CD14-positive monocyte (primary cell): ENCODE data around the gene USP24. TPM values are rescaled to one million over a fixed set of nuclear protein-coding genes. Genes with fewer than 3 reads are reported as not detected.

ENCODE experiments used
- DNase-seq, 3 donors: peaks; one replicate each; pipeline ENCODE4 v3.0.0-alpha.2; 2011 to 2022
- H2AFZ ChIP-seq: 2 replicates; pipeline ENCODE4 v1.6.0; 2012; ENCODE audit warnings: mild to moderate bottlenecking, low read depth, low read length, inconsistent platforms; ENCODE audit not compliant: insufficient read depth, poor library complexity, severe bottlenecking
- H3K27ac ChIP-seq, 2 donors: 1 replicate in 1 of 2; 2 replicates in 1 of 2; pipeline ENCODE4 v1.5.1; 2012 to 2013; ENCODE audit warnings: low read length in 2 of 2, control low read depth in 1 of 2, inconsistent platforms in 1 of 2, low read depth in 1 of 2, mild to moderate bottlenecking in 1 of 2
- H3K27me3 ChIP-seq, 2 donors: one replicate each; pipeline versions ENCODE4 v1.6.0 to v1.6.1; 2011 to 2013; ENCODE audit warnings: low read length in 2 of 2; ENCODE audit not compliant: control insufficient read depth in 2 of 2, insufficient read depth in 2 of 2
- H3K36me3 ChIP-seq, 2 donors: replicated peaks in 1 of 2; 1 replicate in 1 of 2; 2 replicates in 1 of 2; pipeline versions ENCODE4 v1.5.1 to v1.6.1; 2012 to 2013; ENCODE audit warnings: low read length in 2 of 2, control low read depth in 1 of 2, inconsistent platforms in 1 of 2, mild to moderate bottlenecking in 1 of 2; ENCODE audit not compliant: insufficient read depth in 2 of 2, control insufficient read depth in 1 of 2
- H3K4me1 ChIP-seq, 2 donors: 1 replicate in 1 of 2; 2 replicates in 1 of 2; pipeline versions ENCODE4 v1.5.1 to v1.6.1; 2012 to 2013; ENCODE audit warnings: low read length in 2 of 2, control low read depth in 1 of 2, inconsistent platforms in 1 of 2, mild to moderate bottlenecking in 1 of 2, moderate library complexity in 1 of 2; ENCODE audit not compliant: insufficient read depth in 2 of 2, control insufficient read depth in 1 of 2
- H3K4me2 ChIP-seq: replicated peaks from 2 replicates; pipeline ENCODE3; 2012; ENCODE audit warnings: low read length, moderate library complexity, mild to moderate bottlenecking; ENCODE audit not compliant: poor library complexity, severe bottlenecking; ENCODE audit errors: extremely low read depth
- H3K4me3 ChIP-seq, 3 experiments: fragments of 200-600 bp in 1 of 3; sonication (generic) in 1 of 3; replicated peaks in 1 of 3; 1 replicate in 2 of 3; 2 replicates in 1 of 3; pipeline ENCODE4 v1.5.1; 2011 to 2013; ENCODE audit warnings: low read length in 3 of 3, mild to moderate bottlenecking in 3 of 3, control low read depth in 2 of 3, low read depth in 2 of 3, inconsistent platforms in 1 of 3, moderate library complexity in 1 of 3
- H3K79me2 ChIP-seq: 2 replicates; pipeline ENCODE4 v1.6.0; 2012; ENCODE audit warnings: mild to moderate bottlenecking, control low read depth, inconsistent platforms, low read length, moderate library complexity; ENCODE audit not compliant: insufficient read depth
- H3K9ac ChIP-seq: 2 replicates; pipeline ENCODE4 v1.6.0; 2017; ENCODE audit warnings: low read length, mild to moderate bottlenecking; ENCODE audit not compliant: insufficient read depth, poor library complexity, severe bottlenecking
- H3K9me3 ChIP-seq, 2 donors: replicated peaks in 1 of 2; 1 replicate in 1 of 2; 2 replicates in 1 of 2; pipeline versions ENCODE4 v1.5.1 to v1.6.1; 2012 to 2013; ENCODE audit warnings: low read length in 2 of 2, control low read depth in 1 of 2; ENCODE audit not compliant: control insufficient read depth in 1 of 2, insufficient read depth in 1 of 2
- H4K20me1 ChIP-seq: 2 replicates; pipeline ENCODE4 v1.6.0; 2012; ENCODE audit warnings: mild to moderate bottlenecking, low read length, control low read depth, moderate library complexity; ENCODE audit not compliant: insufficient read depth
- H3K27ac Mint-ChIP-seq, 7 donors: one replicate each; pipeline ENCODE4 v1.8.0; 2020; ENCODE audit warnings: mild to moderate bottlenecking in 7 of 7, mixed read lengths in 7 of 7, moderate library complexity in 6 of 7, inconsistent platforms in 2 of 7
- H3K27me3 Mint-ChIP-seq, 3 donors: one replicate each; pipeline ENCODE4 v1.8.0; 2021 to 2022; ENCODE audit warnings: low read depth in 3 of 3, mild to moderate bottlenecking in 3 of 3, mixed read lengths in 3 of 3, moderate library complexity in 3 of 3, inconsistent platforms in 1 of 3
- H3K36me3 Mint-ChIP-seq, 2 donors: one replicate each; pipeline ENCODE4 v1.8.0; 2020; ENCODE audit warnings: mixed read lengths in 2 of 2, inconsistent platforms in 1 of 2, mild to moderate bottlenecking in 1 of 2
- H3K4me1 Mint-ChIP-seq: one replicate; pipeline ENCODE4 v1.8.0; 2020; ENCODE audit warnings: mild to moderate bottlenecking, mixed read lengths
- H3K4me3 Mint-ChIP-seq, 2 donors: one replicate each; pipeline ENCODE4 v1.8.0; 2020; ENCODE audit warnings: mild to moderate bottlenecking in 2 of 2, mixed read lengths in 2 of 2, moderate library complexity in 1 of 2
- H3K9me3 Mint-ChIP-seq, 7 donors: one replicate each; pipeline ENCODE4 v1.8.0; 2020 to 2022; ENCODE audit warnings: mixed read lengths in 7 of 7, mild to moderate bottlenecking in 6 of 7, moderate library complexity in 6 of 7, inconsistent platforms in 2 of 7
- WGBS: methylation state at CpG from one replicate; pipeline ENCODE4 v1.1.5; 2013; ENCODE audit warnings: missing lambda C conversion rate; ENCODE audit not compliant: insufficient coverage; 5-methylcytosine and 5-hydroxymethylcytosine counted together
- intact Hi-C, 2 donors: fragments of 100-400 bp; cut with micrococcal nuclease; formaldehyde crosslinking; loops; one replicate each; pipeline versions ENCODE4 v1.15.0 to v1.15.1; 2023
- polyA plus RNA-seq, 3 donors: library from polyadenylated mRNA; depleted of rRNA in 1 of 3; unstranded in 2 of 3; stranded (reverse) in 1 of 3; fragments of 300-500 nt in 2 of 3; fragments of >200 nt in 1 of 3; fragmentation: Illumina TruSeq in 2 of 3; gene quantifications; 1 replicate in 2 of 3; 2 replicates in 1 of 3; pipeline ENCODE4 v1.2.3, GENCODE V29; 2012 to 2021
- TF ChIP-seq, protein P1 (sequence below): fragments of 200-600 bp; IDR thresholded peaks from one replicate; pipeline ENCODE4 v1.8.0; 2022; ENCODE audit warnings: antibody characterized with exemption, mild to moderate bottlenecking

The USP24 gene
- polyA plus RNA-seq, 3 donors, result 1.1 to 14.2 (median 2.1) TPM

DNA sequence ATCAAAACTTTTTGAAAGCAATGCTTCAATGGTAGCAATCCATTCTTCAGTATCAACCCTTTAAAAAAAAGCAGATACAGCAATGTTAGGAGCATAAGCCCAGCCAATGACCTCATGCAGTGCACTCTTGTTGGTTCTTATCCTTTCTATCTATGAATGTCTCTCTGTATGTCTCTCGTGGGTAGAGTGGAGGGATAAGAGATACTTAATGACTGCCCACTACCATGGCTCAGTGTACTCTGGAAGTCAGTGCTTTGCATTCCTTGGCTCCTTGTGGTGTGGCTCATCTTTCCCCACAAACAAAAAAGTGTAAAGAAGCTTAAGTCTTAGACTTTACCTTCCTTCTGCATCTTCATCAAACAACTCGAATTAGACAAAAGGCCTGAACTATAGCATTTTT lies 125.5 kb downstream of the USP24 start:
- Mint-ChIP-seq H3K27ac (peak overlapping the region in 1 of 7 donors; percentile 50), H3K36me3 (peaks cover 88 to 90% of the 10 kb centered on the region in 2 donors), H3K4me1 (no peaks in the 10 kb centered on the region), H3K4me3 (no peak overlapping the region), H3K27me3 (no peaks in the 10 kb centered on the region), H3K9me3 (no peaks in the 10 kb centered on the region)
- no peaks in the 10 kb centered on the region for H4K20me1 ChIP-seq
- no CpG with 5 or more reads among the region's 2 CpGs for WGBS
- H3K9ac ChIP-seq, result no peak overlapping the region
- H3K27ac ChIP-seq, result no peak overlapping the region
- no peaks in the 10 kb centered on the region for H3K27me3 ChIP-seq
- no peaks in the 10 kb centered on the region for H3K4me1 ChIP-seq
- no peak overlapping the region for H3K4me3 ChIP-seq
- no peak overlapping the region for H3K4me2 ChIP-seq
- H3K36me3 ChIP-seq, result peaks cover 99 to 100% of the 10 kb centered on the region in 2 donors
- DNase-seq, result no peak
- TF ChIP-seq, protein P1, sequence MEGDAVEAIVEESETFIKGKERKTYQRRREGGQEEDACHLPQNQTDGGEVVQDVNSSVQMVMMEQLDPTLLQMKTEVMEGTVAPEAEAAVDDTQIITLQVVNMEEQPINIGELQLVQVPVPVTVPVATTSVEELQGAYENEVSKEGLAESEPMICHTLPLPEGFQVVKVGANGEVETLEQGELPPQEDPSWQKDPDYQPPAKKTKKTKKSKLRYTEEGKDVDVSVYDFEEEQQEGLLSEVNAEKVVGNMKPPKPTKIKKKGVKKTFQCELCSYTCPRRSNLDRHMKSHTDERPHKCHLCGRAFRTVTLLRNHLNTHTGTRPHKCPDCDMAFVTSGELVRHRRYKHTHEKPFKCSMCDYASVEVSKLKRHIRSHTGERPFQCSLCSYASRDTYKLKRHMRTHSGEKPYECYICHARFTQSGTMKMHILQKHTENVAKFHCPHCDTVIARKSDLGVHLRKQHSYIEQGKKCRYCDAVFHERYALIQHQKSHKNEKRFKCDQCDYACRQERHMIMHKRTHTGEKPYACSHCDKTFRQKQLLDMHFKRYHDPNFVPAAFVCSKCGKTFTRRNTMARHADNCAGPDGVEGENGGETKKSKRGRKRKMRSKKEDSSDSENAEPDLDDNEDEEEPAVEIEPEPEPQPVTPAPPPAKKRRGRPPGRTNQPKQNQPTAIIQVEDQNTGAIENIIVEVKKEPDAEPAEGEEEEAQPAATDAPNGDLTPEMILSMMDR, result no peak
- H3K79me2 ChIP-seq, result no peaks in the 10 kb centered on the region
- H2AFZ ChIP-seq, result no peak overlapping the region
- no peaks in the 10 kb centered on the region for H3K9me3 ChIP-seq
- intact Hi-C loops, result loop anchor here in 1 of 2 donors (1.0 kb wide), 1 partner anchor 36 kb away; no protein-coding TSS in a partner anchor

DNA sequence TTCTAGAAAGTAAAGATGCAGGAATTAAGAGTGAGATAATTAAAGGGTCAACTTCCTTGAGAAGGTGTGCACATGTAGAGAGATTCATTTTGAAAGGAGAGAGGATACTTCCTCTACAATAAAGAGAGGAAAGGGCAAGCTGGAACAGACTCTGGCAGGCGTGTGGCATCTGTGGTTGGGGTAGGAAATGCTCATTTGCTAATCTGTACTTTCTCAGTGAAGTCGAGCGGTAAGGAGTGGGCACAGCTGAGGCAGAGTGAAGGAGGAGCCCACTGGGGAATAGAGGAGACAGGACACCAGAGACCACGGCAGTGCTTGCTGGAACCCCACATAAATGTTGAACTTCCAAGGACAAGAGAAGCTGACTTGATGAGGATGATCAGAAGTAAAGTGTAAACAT lies 126.8 kb downstream of the USP24 start:
- Mint-ChIP-seq H3K4me1 (no peaks in the 10 kb centered on the region), H3K36me3 (peaks cover 88 to 90% of the 10 kb centered on the region in 2 donors), H3K27me3 (no peaks in the 10 kb centered on the region), H3K27ac (peak overlapping the region in 4 of 7 donors; percentile 1 to 10 (median 6)), H3K4me3 (no peak overlapping the region), H3K9me3 (no peaks in the 10 kb centered on the region)
- no peak overlapping the region for H2AFZ ChIP-seq
- H3K36me3 ChIP-seq, result peaks cover 99 to 100% of the 10 kb centered on the region in 2 donors
- H3K9ac ChIP-seq, result no peak overlapping the region
- no peak overlapping the region for H3K4me2 ChIP-seq
- WGBS, result 15% methylated on average over 2 of the region's 4 CpGs
- no peaks in the 10 kb centered on the region for H4K20me1 ChIP-seq
- no peaks in the 10 kb centered on the region for H3K27me3 ChIP-seq
- no peak overlapping the region for H3K27ac ChIP-seq
- H3K79me2 ChIP-seq, result no peaks in the 10 kb centered on the region
- no peaks in the 10 kb centered on the region for H3K4me1 ChIP-seq
- DNase-seq, result no peak
- H3K4me3 ChIP-seq, result no peak overlapping the region
- intact Hi-C loops, result no loop called here
- TF ChIP-seq, protein P1, result no peak
- no peaks in the 10 kb centered on the region for H3K9me3 ChIP-seq
